HepG2 (cell line): ENCODE data around the gene UBTF. TPM values are rescaled to one million over a fixed set of nuclear protein-coding genes. Genes with fewer than 3 reads are reported as not detected.

Experiments
- ATAC-seq: fragments of 200-7000 bp; cut with Tn5 transposase; 3 replicates; pipeline ENCODE4 v1.9.1; 2020; ENCODE audit warnings: mild to moderate bottlenecking, moderate library complexity
- BruUV-seq: library from RNA; stranded (reverse); fragments of 400-500 nt; replicated peaks from 2 replicates; lab custom pipeline; 2021; lab: Mats Ljungman, UMichigan
- CTCF ChIA-PET: fragments of 300-600 bp; formaldehyde crosslinking; extraction: SDS; loops from one replicate; lab custom pipeline; 2021; ENCODE audit warnings: low total read pairs, inconsistent platforms, low intra/inter-chr PET ratio; lab: Yijun Ruan, JAX
- POLR2A ChIA-PET: fragments of 350-600 bp; sonication (Branson Sonifier 250); formaldehyde crosslinking; loops from one replicate; lab custom pipeline; 2020; ENCODE audit warnings: antibody characterized with exemption, inconsistent platforms; lab: Yijun Ruan, JAX
- DNase-seq: peaks from one replicate; pipeline ENCODE4 v3.0.0-alpha.2; 2015; ENCODE audit warnings: low spot score
- FAIRE-seq: peaks from 3 replicates; lab custom pipeline; 2011; peaks lifted over from hg19 to GRCh38; lab: Jason Lieb, UNC
- H2AFZ ChIP-seq: one replicate; pipeline ENCODE4 v1.6.1; 2011; ENCODE audit warnings: low read length, inconsistent platforms
- H3K27ac ChIP-seq: fragments of 300-600 bp; 3 replicates; pipeline ENCODE4 v1.8.0; 2011; ENCODE audit warnings: mixed run types, mild to moderate bottlenecking, mixed read lengths, low read length, inconsistent platforms; ENCODE audit not compliant: insufficient read depth; ENCODE audit errors: extremely low read length
- H3K27me3 ChIP-seq, 2 experiments: fragments of 200-600 bp in 1 of 2; 2 replicates in 1 of 2; 3 replicates in 1 of 2; pipeline versions ENCODE4 v1.6.0 to v1.8.0; 2011; ENCODE audit warnings: low read length in 2 of 2, mild to moderate bottlenecking in 2 of 2, moderate library complexity in 2 of 2, inconsistent platforms in 1 of 2; ENCODE audit not compliant: insufficient read depth in 2 of 2, control insufficient read depth in 1 of 2
- H3K36me3 ChIP-seq, 2 experiments: fragments of 200-600 bp in 1 of 2; replicated peaks in 1 of 2; 2 replicates in 1 of 2; 3 replicates in 1 of 2; pipeline versions ENCODE4 v1.5.1 to v1.8.0; 2011; ENCODE audit warnings: low read length in 2 of 2, inconsistent platforms in 1 of 2; ENCODE audit not compliant: insufficient read depth in 2 of 2, control insufficient read depth in 1 of 2
- H3K4me1 ChIP-seq: 2 replicates; pipeline ENCODE4 v1.5.1; 2012; ENCODE audit warnings: low read length, inconsistent platforms; ENCODE audit not compliant: insufficient read depth
- H3K4me2 ChIP-seq: 2 replicates; pipeline ENCODE4 v1.6.0; 2011; ENCODE audit warnings: low read depth, low read length, inconsistent platforms
- H3K4me3 ChIP-seq, 3 experiments: fragments of 200-600 bp in 1 of 3; sonication (generic), shearing (Covaris generic) in 1 of 3; replicated peaks in 1 of 3; 2 replicates each; pipeline ENCODE4 v1.5.1; 2011 to 2016; ENCODE audit warnings: low read length in 3 of 3, inconsistent platforms in 2 of 3, low read depth in 2 of 3, mild to moderate bottlenecking in 2 of 3, control low read depth in 1 of 3, mixed read lengths in 1 of 3; ENCODE audit not compliant: insufficient read depth in 1 of 3
- H3K79me2 ChIP-seq: one replicate; pipeline ENCODE4 v1.6.1; 2011; ENCODE audit warnings: low read length, inconsistent platforms; ENCODE audit not compliant: insufficient read depth
- H3K9ac ChIP-seq: 2 replicates; pipeline ENCODE4 v1.6.0; 2011; ENCODE audit warnings: mild to moderate bottlenecking, low read depth, low read length, inconsistent platforms; ENCODE audit not compliant: insufficient read depth
- H3K9me3 ChIP-seq: 2 replicates; pipeline ENCODE4 v1.5.1; 2012; ENCODE audit warnings: mild to moderate bottlenecking, low read length
- H4K20me1 ChIP-seq: 2 replicates; pipeline ENCODE4 v1.6.0; 2011; ENCODE audit warnings: inconsistent platforms, mild to moderate bottlenecking, low read length, moderate library complexity; ENCODE audit not compliant: insufficient read depth
- AGO2 ChIP-seq: fragments of 200-400 bp; formaldehyde crosslinking; optimal IDR thresholded peaks from 2 replicates; pipeline ENCODE3; 2017; ENCODE audit warnings: mild to moderate bottlenecking, low read depth, low read length, moderate library complexity
- MEF2D ChIP-seq: sonication (generic); formaldehyde crosslinking; IDR thresholded peaks from 2 replicates; pipeline ENCODE4 v1.5.1; 2020; ENCODE audit warnings: mild to moderate bottlenecking, missing genetic modification reagents
- MTA3 ChIP-seq: sonication (generic); formaldehyde crosslinking; IDR thresholded peaks from 2 replicates; pipeline ENCODE4 v1.4.0; 2020; ENCODE audit warnings: missing genetic modification reagents
- NKX3-1 ChIP-seq: sonication (generic); formaldehyde crosslinking; IDR thresholded peaks from 2 replicates; pipeline ENCODE4 v1.5.0; 2020; ENCODE audit warnings: missing genetic modification reagents
- PBX2 ChIP-seq: IDR thresholded peaks from 2 replicates; pipeline ENCODE4 v1.6.1; 2016; ENCODE audit warnings: control low read depth
- POLR2G ChIP-seq: fragments of 200-400 bp; formaldehyde crosslinking; IDR thresholded peaks from 2 replicates; pipeline ENCODE4 v1.6.1; 2018; ENCODE audit warnings: mild to moderate bottlenecking, low read depth, low read length, moderate library complexity
- THRA ChIP-seq: sonication (generic); formaldehyde crosslinking; IDR thresholded peaks from 2 replicates; pipeline ENCODE4 v1.4.0; 2020; ENCODE audit warnings: missing genetic modification reagents, borderline replicate concordance
- ZC3H13 ChIP-seq: sonication (generic); formaldehyde crosslinking; IDR thresholded peaks from 2 replicates; pipeline ENCODE4 v1.8.1; 2023; ENCODE audit warnings: mild to moderate bottlenecking, missing genetic modification reagents, moderate library complexity
- ZNF687 ChIP-seq: sonication (generic); formaldehyde crosslinking; IDR thresholded peaks from 2 replicates; pipeline ENCODE4 v1.5.1; 2020; ENCODE audit warnings: mild to moderate bottlenecking, missing genetic modification reagents, moderate library complexity
- WGBS: methylation state at CpG from one replicate; pipeline ENCODE4 v1.1.6; 2017; ENCODE audit warnings: low lambda C conversion rate; 5-methylcytosine and 5-hydroxymethylcytosine counted together
- in situ Hi-C: cut with HindIII; loops from 2 replicates; pipeline ENCODE4 v1.10.0; 2017; ENCODE audit warnings: low pct_unique_long_range_greater_than_20kb; ENCODE audit not compliant: extremely low pct_ligation_motif_present
- intact Hi-C: fragments of 100-400 bp; cut with micrococcal nuclease; formaldehyde crosslinking; loops from one replicate; pipeline ENCODE4 v1.10.0; 2022; ENCODE audit not compliant: unreplicated experiment
- polyA plus RNA-seq, 8 experiments: library from polyadenylated mRNA; depleted of rRNA in 3 of 8; stranded (reverse) in 7 of 8; unstranded in 1 of 8; fragments of >200 nt; fragmentation: Illumina TruSeq in 4 of 8; extraction: Trizol in 4 of 8; gene quantifications; 2 replicates each; pipeline versions ENCODE4 v1.2.1 to v1.2.3, GENCODE V29; 2011 to 2016; ENCODE audit warnings: low read depth in 4 of 8, missing spikeins in 1 of 8, mixed read lengths in 1 of 8; ENCODE audit not compliant: insufficient read depth in 1 of 8
- total RNA-seq, 5 experiments: library from RNA; depleted of rRNA; stranded (reverse); fragments of >200 nt; fragmentation: Illumina TruSeq; extraction: Trizol; gene quantifications; 2 replicates each; pipeline ENCODE4 v1.2.3, GENCODE V29; 2016; ENCODE audit warnings: low read depth in 1 of 5

UBTF gene
- total and polyA plus RNA-seq, 2 of the 13 experiments (the other 11 are each of a cell fraction or from before 2014, with no cell fraction given) = 15.2 to 60.9 TPM

- TF ChIP-seq PBX2 (CRISPR knock-in tag) (no peak), MTA3 (no peak)
Measured at GRCh38 chr17:44213403-44214229, 5.9 kb downstream of the UBTF start (continued).

- intact Hi-C loops = no loop called here
- Histone ChIP-seq H3K27ac (no peak overlapping the region), H3K9me3 (no peaks in the 10 kb centered on the region), H3K4me2 (no peak overlapping the region), H3K9ac (no peak overlapping the region), H3K4me3 (no peak overlapping the region), H2AFZ (no peak overlapping the region), H3K4me1 (peaks cover 14% of the 10 kb centered on the region), H3K79me2 (peaks cover 16% of the 10 kb centered on the region), H3K27me3 (no peaks in the 10 kb centered on the region; a peak in 1 of 5 replicates), H3K36me3 (peaks cover 41 to 75% of the 10 kb centered on the region in 2 experiments), H4K20me1 (no peaks in the 10 kb centered on the region)
- WGBS = 95% methylated on average over 25 of the region's 31 CpGs
- ChIA-PET CTCF (no interaction called here), POLR2A (interaction anchor here (1.6 to 1.7 kb wide), 2 partner anchors 9 to 26 kb away, joined by 3 to 5 read pairs; partner anchors contain the start of gene TMUB2)
- BruUV-seq = no TSS peak
- ATAC-seq (peak; percentile 3; the same call in 1 of the 3 replicates), FAIRE-seq (no peak), DNase-seq (no peak)
- in situ Hi-C loops = no loop called here
- TF ChIP-seq ZNF687 (CRISPR knock-in tag) = peak; percentile 14; the same call in 1 of the 2 replicates
- peak; percentile 83 for TF ChIP-seq AGO2
- 0 out of 2 replicates have a peak, but pooled peaks have one; percentile 22 for TF ChIP-seq ZC3H13
- no peak for TF ChIP-seq NKX3-1 (CRISPR knock-in tag)
- peak; percentile 38 for TF ChIP-seq POLR2G
- TF ChIP-seq MEF2D (CRISPR knock-in tag) = no peak
- no peak for TF ChIP-seq THRA
Measured at GRCh38 chr17:44212507-44213402, 6.7 kb downstream of the UBTF start.
